DMS153 (cell line): ENCODE data around the gene HS1BP3.
A peak's percentile ranks its signal among the peaks of the same experiment; 100 is the strongest.

Experiments used
- DNase-seq: peaks from one replicate; lab custom pipeline; 2025; lab: John Stamatoyannopoulos, UW

Gene HS1BP3

GRCh38 chr2:20645761-20646160, 5.1 kb downstream of the HS1BP3 start:
- no peak for DNase-seq

- no peak for DNase-seq
Measured at GRCh38 chr2:20645301-20645701, 5.6 kb downstream of the HS1BP3 start.

GRCh38 chr2:20643826-20644225, 7.1 kb downstream of the HS1BP3 start:
- no peak for DNase-seq

- DNase-seq = no peak
Measured at GRCh38 chr2:20643060-20643459, 7.8 kb downstream of the HS1BP3 start.

- DNase-seq = peak; percentile 10
Measured at GRCh38 chr2:20642055-20642971, 8.6 kb downstream of the HS1BP3 start.

- no peak for DNase-seq
Measured at GRCh38 chr2:20641123-20641985, 9.5 kb downstream of the HS1BP3 start.

- no peak for DNase-seq
Measured at GRCh38 chr2:20640411-20641122, 10.3 kb downstream of the HS1BP3 start.

GRCh38 chr2:20638646-20639430, 12.1 kb downstream of the HS1BP3 start:
- DNase-seq = no peak

GRCh38 chr2:20638014-20638413, 12.9 kb downstream of the HS1BP3 start:
- no peak for DNase-seq

GRCh38 chr2:20637147-20637546, 13.8 kb downstream of the HS1BP3 start:
- DNase-seq = no peak

GRCh38 chr2:20635675-20636584, 15.0 kb downstream of the HS1BP3 start:
- DNase-seq = peak; percentile 59

GRCh38 chr2:20635113-20635510, 15.8 kb downstream of the HS1BP3 start:
- DNase-seq = no peak

- DNase-seq = no peak
Measured at GRCh38 chr2:20634507-20635112, 16.3 kb downstream of the HS1BP3 start.

- DNase-seq = peak; percentile 65
Measured at GRCh38 chr2:20633794-20634506, 16.9 kb downstream of the HS1BP3 start.

GRCh38 chr2:20633001-20633400, 17.9 kb downstream of the HS1BP3 start:
- DNase-seq = no peak

- DNase-seq = no peak
Measured at GRCh38 chr2:20632446-20632990, 18.4 kb downstream of the HS1BP3 start.

- no peak for DNase-seq
Measured at GRCh38 chr2:20631617-20632307, 19.1 kb downstream of the HS1BP3 start.

GRCh38 chr2:20630967-20631366, 19.9 kb downstream of the HS1BP3 start:
- no peak for DNase-seq
